Testis (tissue), 2 donors: Measurements from ENCODE around the gene GPR108.

Source experiments
- CTCF ChIP-seq, 3 experiments: fragments of 450-650 bp in 2 of 3; fragments of 200-600 bp in 1 of 3; sonication (generic) in 1 of 3; IDR thresholded peaks; one replicate each; pipeline ENCODE4 v1.5.1; 2016 to 2019; ENCODE audit warnings: antibody characterized with exemption in 3 of 3, mild to moderate bottlenecking in 2 of 3, moderate library complexity in 1 of 3
- POLR2A ChIP-seq: fragments of 450-650 bp; IDR thresholded peaks from one replicate; pipeline ENCODE4 v1.6.1; 2017; ENCODE audit warnings: antibody characterized with exemption, mild to moderate bottlenecking, moderate library complexity

DNA sequence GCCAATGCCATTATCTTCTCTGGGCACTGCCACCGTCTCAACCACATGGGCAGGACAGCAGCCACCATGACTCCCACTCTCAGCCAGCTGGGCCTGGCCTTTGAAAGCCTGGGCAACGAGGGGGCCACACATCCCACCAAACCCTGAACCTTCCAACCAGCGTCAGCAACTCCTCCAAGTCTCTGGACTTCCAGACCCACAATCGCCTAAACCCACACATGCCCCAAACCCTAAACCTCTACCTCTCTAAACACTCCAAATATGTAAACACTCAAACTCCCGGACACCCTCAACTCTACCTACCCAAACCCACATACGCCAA is 17.9 kb downstream of the GPR108 start:
- TF ChIP-seq POLR2A (no peak), CTCF (IDR thresholded peaks at IDR 0.05) (no peak)
